ENCODE data around the gene COMMD4.

Gene COMMD4

GRCh38 chr15:75356006-75356405, 20.1 kb downstream of the COMMD4 start:
- no peak for DNase-seq

GRCh38 chr15:75356517-75356916, 20.7 kb downstream of the COMMD4 start:
- DNase-seq: no peak

GRCh38 chr15:75357976-75358673, 22.3 kb downstream of the COMMD4 start:
- no peak for DNase-seq

GRCh38 chr15:75358771-75359536, 23.1 kb downstream of the COMMD4 start:
- no peak for DNase-seq

- no peak for DNase-seq
These were observed 23.8 kb downstream of the COMMD4 start for GRCh38 chr15:75359537-75360250.

GRCh38 chr15:75360391-75360790, 24.5 kb downstream of the COMMD4 start:
- DNase-seq: peak in 12 of 56 donors; percentile 12 to 58 (median 32)

GRCh38 chr15:75360856-75361255, 25.0 kb downstream of the COMMD4 start:
- no peak for DNase-seq

GRCh38 chr15:75361361-75361988, 25.6 kb downstream of the COMMD4 start:
- no peak for DNase-seq

GRCh38 chr15:75361989-75362641, 26.3 kb downstream of the COMMD4 start:
- no peak for DNase-seq

- DNase-seq: no peak
These were observed 26.9 kb downstream of the COMMD4 start for GRCh38 chr15:75362642-75363249.

- DNase-seq: no peak
These were observed 27.9 kb downstream of the COMMD4 start for GRCh38 chr15:75363786-75364185.

- DNase-seq: no peak
These were observed 29.0 kb downstream of the COMMD4 start for GRCh38 chr15:75364881-75365280.

- no peak for DNase-seq
These were observed 30.3 kb downstream of the COMMD4 start for GRCh38 chr15:75366163-75366562.

- no peak for DNase-seq
These were observed 31.1 kb downstream of the COMMD4 start for GRCh38 chr15:75367006-75367405.

- no peak for DNase-seq
These were observed 31.6 kb downstream of the COMMD4 start for GRCh38 chr15:75367406-75367912.

GRCh38 chr15:75367913-75368688, 32.2 kb downstream of the COMMD4 start, which contains the start of gene MAN2C1:
TSS of gene MAN2C1 (minus strand) at chr15:75368607. CDS start at chr15:75368583, 24 bp downstream.
- DNase-seq: peak in 55 of 56 donors; percentile 51 to 94 (median 79)

- DNase-seq: no peak
These were observed 32.9 kb downstream of the COMMD4 start for GRCh38 chr15:75368689-75369239.

- DNase-seq: no peak
These were observed 34.2 kb downstream of the COMMD4 start for GRCh38 chr15:75369897-75370581.

- DNase-seq: no peak
These were observed 35.6 kb downstream of the COMMD4 start for GRCh38 chr15:75371486-75371885.

Measured in nucleus accumbens (tissue), 56 donors.